ENCODE measurements around the gene MSH2.
"Not testable (repeated sequence)": the region's sequence is repeated elsewhere in the genome, so short reads cannot be mapped to it uniquely, and the experiment has no call there.

MSH2 gene

DNA sequence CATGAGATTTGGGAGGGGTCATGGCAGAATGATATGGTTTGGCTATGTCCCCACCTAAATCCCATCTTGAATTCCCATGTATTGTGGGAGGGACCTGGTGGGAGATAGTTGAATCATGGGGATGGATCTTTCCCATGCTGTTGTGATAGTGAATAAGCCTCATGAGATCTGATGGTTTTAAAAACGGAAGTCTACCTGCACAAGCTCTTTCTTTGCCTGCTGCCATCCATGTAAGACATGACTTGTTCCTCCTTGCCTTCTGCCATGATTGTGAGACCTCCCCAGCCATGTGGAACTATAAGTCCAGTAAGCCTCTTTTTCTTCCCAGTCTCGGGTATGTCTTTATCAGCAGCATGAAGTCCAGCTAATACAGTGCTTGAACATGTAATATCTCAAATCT is 5.0 kb downstream of the MSH2 start:
- not testable (repeated sequence) for DNase-seq (ENCODE audit: low read depth)

DNA sequence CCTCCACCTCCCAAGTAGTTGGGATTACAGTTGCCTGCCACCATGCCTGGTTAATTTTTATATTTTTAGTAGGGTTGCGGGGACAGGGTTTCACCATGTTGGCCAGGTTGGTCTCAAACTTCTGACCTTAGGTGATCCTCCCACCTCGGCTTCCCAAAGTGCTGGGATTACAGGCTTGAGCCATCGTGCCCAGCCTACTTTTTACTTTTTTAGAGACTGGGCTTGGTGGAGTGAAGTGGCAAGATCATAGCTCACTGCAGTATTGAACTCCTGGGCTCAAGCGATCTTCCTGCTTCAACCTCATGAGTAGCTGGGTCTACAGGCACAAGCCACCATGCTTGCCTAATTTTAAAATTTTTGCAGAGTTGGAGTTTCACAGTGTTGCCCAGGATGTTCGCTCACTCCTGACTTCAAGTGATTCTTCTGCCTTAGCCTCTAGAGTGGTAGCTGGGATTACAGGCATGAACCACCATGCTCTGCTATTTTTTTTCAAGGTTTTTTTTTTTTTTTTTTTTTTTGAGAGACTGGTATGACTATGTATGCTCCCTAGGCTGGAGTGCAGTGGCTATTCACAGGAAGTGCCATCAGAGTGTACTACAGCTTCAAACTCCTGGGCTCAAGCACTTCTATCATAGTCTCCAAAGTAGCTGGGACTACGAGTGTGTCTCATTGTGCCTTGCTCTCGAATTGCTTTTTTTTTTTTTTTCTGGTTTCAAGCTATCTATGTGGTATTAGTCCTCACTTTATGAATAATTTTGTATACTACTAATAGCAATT is 11.9 kb downstream of the MSH2 start:
- DNase-seq (ENCODE audit: low read depth): no peak

DNA sequence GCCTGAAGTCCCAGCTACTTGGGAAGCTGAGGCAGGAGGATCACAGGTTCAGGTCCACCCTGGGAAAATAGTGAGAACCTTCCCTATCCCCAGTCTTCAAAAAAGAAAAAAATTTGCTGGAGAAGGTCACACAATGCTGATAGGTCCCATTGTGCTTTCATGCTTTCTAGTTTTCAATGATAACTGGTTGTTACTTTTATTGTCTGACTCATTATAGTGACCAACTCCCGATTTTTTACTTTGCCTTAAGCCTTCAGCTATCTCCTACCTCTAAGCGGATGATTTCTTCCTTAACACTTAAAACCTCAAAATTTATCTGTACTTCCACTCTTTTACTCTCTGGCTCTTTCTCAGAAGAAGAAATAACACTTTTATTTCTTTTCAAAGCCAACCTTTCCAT is 17.3 kb downstream of the MSH2 start:
- no peak for DNase-seq (ENCODE audit: low read depth)

DNA sequence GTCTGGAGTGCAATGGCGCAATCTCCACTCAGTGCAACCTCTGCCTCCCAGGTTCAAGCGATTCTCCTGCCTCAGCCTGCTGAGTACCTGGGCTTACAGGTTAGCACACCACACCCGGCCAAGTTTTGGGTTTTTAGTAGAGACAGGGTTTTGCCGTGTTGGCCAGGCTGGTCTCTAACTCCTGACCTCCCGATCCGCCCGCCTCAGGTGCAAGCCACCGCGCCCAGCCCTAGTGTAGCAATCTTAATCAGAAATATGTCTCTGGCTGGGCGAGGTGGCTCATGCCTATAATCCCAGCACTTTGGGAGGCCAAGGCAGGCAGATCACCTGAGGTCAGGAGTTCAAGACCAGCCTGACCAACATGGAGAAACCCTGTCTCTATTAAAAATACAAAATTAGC is 17.7 kb downstream of the MSH2 start:
- DNase-seq (ENCODE audit: low read depth): not testable (repeated sequence)

DNA sequence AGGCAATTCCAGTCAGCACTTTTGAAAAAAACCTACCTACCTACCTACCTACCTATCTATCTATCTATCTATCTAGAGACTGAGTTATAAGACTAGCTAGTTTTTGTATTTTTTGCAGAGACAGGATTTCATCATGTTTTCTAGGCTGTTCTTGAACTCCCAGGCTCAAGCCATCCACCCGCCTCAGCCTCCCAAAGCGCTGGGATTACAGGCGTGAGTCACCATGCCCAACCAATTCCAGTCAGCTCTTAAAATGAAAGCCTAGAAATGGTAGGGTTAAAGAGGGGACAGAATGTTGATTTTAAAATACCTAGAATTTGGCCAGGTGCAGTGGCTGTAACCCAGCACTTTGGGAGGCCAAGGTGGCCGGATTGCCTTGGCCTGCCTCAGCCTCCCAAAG is 19.1 kb downstream of the MSH2 start:
- DNase-seq (ENCODE audit: low read depth): no peak

DNA sequence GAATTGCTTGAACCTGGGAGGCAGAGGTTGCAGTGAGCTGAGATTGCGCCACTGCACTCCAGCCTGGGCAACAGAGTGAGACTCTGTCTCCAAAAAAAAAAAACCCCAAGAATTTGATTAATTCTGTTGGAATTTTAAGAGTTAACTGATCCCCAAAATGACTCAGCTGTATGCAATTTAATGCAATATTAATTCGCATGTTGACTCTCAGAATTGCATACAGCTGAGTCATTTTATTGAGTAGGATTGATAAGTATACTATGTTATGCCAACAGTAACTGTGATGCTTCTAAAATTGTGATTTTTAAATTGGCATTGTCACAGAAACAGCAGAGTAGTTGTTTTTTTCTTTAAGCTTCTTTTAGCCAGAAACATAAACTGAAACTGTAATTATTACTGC is 19.6 kb downstream of the MSH2 start:
- peak; percentile 82 for DNase-seq (ENCODE audit: low read depth)

DNA sequence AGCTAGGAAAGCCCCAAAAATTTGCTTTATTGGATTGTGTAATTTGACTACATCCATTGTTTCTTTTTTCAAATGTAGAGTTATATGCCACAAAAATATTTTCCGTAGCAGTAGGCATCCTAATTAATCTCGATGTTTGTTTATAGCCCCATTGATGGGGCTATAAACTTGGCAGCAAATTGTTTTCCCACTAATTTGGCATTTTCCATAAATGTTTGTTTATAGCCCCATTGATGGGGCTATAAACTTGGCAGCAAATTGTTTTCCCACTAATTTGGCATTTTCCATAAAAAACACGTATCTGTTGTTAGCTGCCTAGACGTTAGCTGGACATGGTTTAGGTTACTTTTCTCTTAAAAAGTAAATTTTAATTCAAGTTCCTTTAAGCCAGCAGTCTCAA is 23.8 kb downstream of the MSH2 start:
- DNase-seq (ENCODE audit: low read depth): no peak

DNA sequence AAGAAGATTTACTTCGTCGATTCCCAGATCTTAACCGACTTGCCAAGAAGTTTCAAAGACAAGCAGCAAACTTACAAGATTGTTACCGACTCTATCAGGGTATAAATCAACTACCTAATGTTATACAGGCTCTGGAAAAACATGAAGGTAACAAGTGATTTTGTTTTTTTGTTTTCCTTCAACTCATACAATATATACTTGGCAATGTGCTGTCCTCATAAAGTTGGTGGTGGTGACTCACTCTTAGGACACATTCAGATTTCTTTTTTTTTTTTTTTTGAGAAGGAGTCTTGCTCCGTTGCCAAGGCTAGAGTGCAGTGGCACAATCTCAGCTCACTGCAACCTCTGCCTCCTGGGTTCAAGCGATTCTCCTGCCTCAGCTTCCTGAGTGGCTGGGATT is 26.8 kb downstream of the MSH2 start:
- DNase-seq (ENCODE audit: low read depth): peak; percentile 33

DNA sequence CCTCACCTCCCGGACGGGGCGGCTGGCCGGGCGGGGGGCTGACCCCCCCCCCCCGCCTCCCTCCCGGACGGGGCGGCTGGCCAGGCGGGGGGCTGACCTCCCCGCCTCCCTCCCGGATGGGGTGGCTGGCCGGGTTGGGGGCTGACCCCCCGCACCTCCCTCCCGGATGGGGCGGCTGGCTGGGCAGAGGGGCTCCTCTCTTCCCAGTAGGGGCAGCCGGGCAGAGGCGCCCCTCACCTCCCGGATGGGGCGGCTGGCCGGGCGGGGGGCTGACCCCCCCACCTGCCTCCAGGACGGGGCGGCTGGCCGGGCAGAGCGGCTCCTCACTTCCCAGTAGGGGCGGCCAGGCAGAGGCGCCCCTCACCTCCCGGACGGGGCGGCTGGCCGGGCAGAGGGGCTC is 30.1 kb downstream of the MSH2 start:
- DNase-seq (ENCODE audit: low read depth): not testable (repeated sequence)

DNA sequence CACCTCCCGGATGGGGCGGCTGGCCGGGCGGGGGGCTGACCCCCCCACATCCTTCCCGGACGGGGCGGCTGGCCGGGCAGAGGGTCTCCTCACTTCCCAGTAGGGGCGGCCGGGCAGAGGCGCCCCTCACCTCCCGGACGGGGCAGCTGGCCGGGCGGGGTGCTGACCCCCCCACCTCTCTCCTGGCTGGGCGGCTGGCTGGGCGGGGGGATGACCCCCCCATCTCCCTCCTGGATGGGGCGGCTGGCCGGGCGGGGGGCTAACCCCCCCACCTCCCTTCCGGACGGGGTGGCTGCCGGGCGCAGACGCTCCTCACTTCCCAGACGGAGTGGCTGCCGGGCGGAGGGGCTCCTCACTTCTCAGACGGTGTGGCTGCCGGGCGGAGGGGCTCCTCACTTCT is 30.5 kb downstream of the MSH2 start:
- not testable (repeated sequence) for DNase-seq (ENCODE audit: low read depth)

DNA sequence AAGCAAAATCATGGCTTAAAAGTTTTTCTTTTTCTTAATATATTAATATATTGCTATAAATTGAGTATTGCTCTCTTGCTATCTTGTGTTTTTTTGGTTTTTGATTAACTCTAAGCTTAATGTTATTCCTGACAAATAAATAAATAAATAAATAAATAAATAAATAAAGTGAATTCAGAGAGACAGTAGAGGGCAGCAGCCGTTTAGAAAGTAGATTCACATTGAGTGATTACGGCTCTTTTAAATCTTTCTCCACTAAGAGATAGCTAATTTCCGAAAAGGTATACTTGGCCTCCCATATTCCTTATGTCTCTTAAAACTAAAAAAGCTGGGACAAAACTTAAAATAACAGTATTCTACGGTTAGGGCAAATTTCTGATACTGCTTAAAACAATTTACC is 34.3 kb downstream of the MSH2 start:
- DNase-seq (ENCODE audit: low read depth): no peak

DNA sequence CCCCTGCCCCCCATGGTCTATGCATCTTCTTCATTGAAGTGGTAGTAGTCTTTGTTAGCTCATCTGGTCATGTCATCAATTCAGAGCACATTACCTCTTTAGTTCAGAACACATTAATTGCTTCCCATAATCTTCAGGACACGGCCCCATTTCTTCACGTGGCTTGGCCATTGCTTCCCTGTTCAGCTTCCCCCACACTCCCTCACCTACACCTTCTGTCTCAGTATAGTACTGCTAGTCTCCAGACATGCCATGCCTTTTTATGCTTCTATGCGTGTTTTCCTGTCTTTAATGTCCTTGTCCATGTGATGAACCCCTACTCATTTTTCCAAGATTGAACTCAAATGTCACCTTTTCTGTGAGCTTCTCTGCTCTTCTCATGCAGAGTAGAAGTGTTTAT is 35.1 kb downstream of the MSH2 start:
- DNase-seq (ENCODE audit: low read depth): no peak

DNA sequence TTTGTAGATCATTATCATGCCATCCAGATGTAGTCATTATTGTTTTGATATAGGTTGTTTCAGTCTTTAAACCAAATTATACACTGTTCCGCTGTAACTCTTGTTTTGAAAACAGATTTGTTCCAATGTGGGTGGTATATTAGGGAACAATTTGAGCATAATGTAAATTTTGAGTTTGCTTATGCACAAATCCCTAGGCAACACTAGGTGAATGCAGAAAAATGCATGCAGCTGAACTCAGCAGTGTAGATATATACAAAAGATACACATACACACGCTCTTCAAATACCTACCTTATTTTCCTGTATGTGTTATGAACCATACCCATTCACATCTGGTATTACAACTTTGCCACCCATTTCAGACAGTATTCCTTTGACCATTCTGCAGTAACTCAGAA is 35.8 kb downstream of the MSH2 start:
- no peak for DNase-seq (ENCODE audit: low read depth)

DNA sequence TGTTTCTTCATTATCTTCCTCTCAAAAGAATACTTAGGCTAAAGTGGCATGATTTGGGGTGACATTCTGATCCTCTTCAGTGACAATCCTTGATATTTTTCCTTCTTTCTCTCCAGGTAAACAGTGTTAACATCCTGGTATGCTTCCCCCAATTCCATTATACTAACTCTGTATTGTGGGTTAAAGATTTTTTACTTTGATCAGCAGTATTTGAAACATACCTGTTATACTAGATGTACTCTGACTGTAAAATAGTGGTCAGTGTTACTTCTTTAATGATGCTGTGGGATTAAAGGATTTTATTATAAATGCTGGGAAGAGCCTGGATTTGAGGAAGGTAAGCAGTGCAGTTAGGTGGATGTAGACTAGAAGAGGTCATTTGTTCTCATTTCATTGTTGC is 48.8 kb downstream of the MSH2 start:
- DNase-seq (ENCODE audit: low read depth): no peak

DNA sequence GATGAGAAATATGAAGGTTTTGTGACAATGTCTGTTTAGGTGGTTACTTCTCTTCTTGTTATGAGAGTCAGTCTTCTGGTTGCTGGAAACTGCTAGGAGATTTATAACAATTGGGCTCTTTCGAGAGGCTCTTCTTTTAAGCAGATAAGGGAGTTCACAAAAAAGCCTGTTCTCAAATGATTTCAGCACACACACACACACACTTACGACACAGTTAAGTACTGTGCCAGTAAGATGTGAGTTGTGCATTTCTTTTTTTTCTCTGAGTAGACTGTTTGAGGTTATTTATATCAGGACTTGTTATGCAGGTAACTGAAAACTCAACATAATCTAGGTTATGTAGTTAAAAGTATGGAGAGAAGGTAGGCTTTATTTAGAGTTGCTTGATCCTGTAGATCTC is 49.8 kb downstream of the MSH2 start:
- no peak for DNase-seq (ENCODE audit: low read depth)

DNA sequence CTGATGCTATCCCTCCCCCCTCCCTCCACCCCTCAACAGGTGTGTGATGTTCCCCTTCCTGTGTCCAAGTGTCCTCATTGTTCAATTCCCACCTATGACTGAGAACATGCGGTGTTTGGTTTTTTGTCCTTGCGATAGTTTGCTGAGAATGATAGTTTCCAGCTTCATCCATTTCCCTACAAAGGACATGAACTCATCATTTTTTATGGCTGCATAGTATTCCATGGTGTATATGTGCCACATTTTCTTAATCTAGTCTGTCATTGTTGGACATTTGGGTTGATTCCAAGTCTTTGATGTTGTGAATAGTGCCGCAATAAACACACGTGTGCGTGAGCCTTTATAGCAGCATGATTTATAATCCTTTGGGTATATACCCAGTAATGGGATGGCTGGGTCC is 51.9 kb downstream of the MSH2 start:
- not testable (repeated sequence) for DNase-seq (ENCODE audit: low read depth)

DNA sequence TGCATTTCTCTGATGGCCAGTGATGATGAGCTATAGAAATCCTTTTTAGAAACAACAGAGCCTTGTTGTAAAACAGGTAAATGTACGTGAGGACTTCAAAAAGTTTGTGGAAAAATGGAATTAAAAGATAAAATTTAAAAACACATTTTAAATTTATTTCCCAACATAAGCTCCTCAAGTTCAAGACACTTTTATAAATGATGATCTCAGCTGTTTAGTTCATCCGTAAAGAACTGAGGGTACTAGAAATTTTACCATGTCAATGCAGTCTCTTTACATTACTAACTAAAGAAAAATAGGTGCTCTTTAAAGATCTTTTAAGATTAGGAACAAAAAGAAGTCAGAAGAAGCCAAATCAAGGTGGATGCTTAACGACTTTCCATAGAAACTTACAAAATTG is 52.5 kb downstream of the MSH2 start:
- no peak for DNase-seq (ENCODE audit: low read depth)

DNA sequence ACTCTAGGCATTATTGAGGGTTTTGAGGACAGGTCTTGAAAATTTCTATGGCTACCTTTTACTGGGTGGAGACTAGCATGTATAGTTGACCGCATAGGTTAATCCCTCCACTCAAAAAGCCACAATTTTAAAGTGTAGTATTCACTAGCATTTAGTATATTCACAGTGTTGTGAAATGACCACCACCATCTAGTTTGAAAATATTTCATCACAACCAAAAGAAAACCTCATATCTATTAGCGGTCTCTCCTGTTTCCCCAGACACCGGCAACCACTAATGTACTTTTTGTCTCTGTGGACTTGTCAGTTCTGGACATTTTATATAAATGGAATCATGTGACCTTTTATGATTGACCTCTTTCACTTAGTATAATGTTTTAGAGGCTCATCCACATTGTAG is 53.9 kb downstream of the MSH2 start:
- DNase-seq (ENCODE audit: low read depth): no peak

DNA sequence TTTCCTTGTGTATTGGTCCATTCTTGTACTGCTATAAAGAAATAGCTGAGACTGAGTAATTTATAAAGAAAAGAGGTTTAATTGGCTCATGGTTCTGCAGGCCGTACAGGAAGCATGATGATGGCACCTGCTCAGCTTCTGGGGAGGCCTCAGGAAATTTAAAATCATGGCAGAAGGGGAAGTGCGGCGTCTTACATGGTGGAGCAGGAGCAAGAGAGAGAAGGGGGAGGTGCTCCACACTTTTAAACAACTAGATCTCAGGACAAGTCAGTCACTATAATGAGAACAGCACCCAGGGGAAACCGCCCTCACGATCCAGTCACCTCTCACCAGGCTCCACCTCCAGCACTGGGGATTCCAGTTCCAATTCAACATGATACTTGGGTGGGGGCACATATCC is 54.3 kb downstream of the MSH2 start:
- DNase-seq (ENCODE audit: low read depth): no peak

DNA sequence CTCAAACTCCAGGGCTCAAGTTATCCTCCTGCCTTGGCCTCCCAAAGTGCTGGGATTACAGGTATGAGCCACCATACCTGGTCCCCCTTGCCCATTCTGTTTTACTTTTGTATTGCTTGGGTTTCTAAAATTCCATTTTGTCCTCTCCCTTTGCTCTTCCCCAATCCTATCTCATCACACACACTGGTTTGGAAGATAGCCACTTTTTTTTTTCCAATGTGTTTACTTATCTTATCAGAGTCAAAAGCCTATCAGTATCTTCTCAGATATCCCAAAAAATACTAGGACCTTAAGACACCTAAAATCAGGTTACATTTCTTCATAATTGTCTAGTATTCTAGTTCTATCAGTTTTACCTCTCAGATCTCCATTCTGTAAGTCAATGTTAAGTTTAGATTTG is 56.1 kb downstream of the MSH2 start:
- no peak for DNase-seq (ENCODE audit: low read depth)

DNA sequence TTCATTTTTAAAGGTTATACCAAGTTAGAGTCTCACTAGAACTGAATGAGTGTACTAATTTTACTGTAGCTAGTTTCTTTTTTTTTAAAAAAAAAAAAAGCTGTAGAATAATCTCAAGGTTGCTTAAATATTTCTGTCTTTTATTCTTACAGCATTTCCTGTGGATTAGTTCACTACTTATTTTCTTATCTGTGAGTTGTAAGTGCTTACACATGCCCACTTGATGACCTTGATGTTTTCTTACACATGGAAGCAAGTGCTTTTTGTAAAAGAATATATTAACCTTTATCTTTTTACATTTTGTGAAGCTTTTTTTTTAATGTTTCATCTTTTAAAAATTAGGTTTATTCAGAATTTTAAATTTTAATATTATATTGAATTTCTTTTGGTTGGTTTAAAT is 57.8 kb downstream of the MSH2 start:
- no peak for DNase-seq (ENCODE audit: low read depth)

DNA sequence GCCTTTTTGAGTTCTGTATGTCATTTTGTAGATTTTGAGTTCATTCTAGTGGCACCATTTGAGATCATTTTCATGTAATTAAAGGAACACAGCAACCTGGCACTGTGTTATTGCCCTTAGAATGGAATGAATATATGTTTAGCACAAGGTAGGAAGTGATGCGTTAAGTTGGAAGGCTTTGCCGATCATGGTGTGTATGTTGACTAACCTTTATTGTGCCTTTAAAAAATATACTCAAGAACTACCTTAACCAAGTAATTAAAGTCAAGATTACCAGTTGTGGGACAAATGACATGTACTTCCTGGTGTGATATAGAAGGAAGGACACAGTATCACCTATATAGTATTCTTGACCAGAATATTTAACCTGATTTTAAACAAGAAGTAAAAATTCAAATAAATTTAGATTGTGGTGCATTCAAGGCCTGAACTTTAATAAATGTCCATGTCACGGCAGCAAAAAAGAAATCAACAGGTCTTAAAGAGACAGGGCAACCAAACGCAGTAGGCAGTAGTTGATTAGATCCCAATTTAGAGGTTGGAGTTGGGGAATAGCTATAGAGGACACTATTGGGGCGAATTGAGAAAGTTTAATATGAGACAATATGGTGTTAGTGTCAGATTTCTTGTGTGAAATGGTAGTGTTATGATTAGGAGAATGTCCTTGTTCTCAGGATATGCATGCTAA is 68.6 kb downstream of the MSH2 start:
- no peak for DNase-seq (ENCODE audit: low read depth)

DNA sequence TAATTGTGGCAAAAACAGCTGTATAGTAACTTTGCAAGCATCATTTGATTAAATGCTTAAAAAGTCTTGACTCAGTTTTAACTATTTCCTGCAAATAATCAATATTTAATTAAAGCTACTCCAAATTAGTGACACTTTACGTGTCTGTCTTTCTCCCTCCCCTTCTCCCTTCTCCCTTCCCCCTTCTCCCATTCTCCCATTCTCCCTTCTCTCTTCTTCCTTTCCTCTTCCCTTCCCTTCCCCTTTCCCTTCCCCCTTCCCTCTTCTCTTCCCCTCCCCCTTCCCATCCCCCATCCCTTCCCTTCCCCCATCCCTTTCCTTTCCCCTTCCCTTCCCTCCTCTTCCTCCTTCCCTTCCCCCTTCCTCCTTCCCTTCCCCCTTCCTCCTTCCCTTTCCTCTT is 76.9 kb downstream of the MSH2 start:
- no peak for DNase-seq (ENCODE audit: low read depth)

DNA sequence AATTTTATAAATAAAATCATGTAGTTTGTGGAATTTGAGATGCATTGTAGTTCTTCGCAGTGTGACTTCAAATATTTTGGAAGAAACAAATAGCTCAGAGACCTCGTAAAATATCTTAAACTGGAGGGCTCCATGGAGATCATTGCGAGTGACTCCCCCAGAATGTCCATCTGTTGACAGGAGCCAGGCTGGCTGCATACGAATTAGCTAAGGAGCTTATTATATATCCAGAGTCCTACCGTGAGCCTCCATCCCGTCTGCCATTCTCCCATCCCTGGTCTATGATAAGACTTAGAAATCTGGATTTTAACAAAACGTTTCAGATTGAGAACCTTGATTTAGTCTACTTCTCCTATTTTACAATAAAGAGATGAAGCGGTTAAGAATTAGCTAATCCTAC is 80.2 kb downstream of the MSH2 start:
- DNase-seq (ENCODE audit: low read depth): no peak

All from HS-5 (cell line).